KMS-11 (cell line): ENCODE data around the gene MYORG.

ENCODE experiments used
- H2AFZ ChIP-seq: fragments of 200-600 bp; sonication (generic); 2 replicates; pipeline ENCODE4 v1.6.1; 2016; ENCODE audit warnings: antibody characterized with exemption, mixed run types, low read depth
- H3K27ac ChIP-seq: fragments of 200-600 bp; sonication (generic); 2 replicates; pipeline ENCODE4 v1.6.1; 2016; ENCODE audit warnings: mild to moderate bottlenecking, mixed run types
- H3K27me3 ChIP-seq: fragments of 200-600 bp; sonication (generic); 2 replicates; pipeline ENCODE4 v1.6.1; 2017; ENCODE audit warnings: mild to moderate bottlenecking, low read depth, mixed run types, moderate library complexity; ENCODE audit not compliant: insufficient read depth
- H3K36me3 ChIP-seq: fragments of 200-600 bp; sonication (generic); 2 replicates; pipeline ENCODE4 v1.6.1; 2017; ENCODE audit warnings: mild to moderate bottlenecking, mixed run types; ENCODE audit not compliant: insufficient read depth
- H3K4me1 ChIP-seq: fragments of 200-600 bp; sonication (generic); 2 replicates; pipeline ENCODE4 v1.6.1; 2016; ENCODE audit warnings: mild to moderate bottlenecking, low read depth, mixed run types; ENCODE audit not compliant: poor library complexity, severe bottlenecking
- H3K4me2 ChIP-seq: fragments of 200-600 bp; sonication (generic); 2 replicates; pipeline ENCODE4 v1.7.0; 2016; ENCODE audit warnings: mild to moderate bottlenecking, mixed run types
- H3K4me3 ChIP-seq: fragments of 200-600 bp; sonication (generic); IDR thresholded peaks from 2 replicates; pipeline ENCODE4 v1.6.1; 2017; ENCODE audit warnings: low read depth, low read length, mixed read lengths; ENCODE audit not compliant: insufficient read depth
- H3K79me2 ChIP-seq: fragments of 200-600 bp; sonication (generic); 2 replicates; pipeline ENCODE4 v1.6.1; 2016; ENCODE audit warnings: low read depth, mixed run types; ENCODE audit not compliant: insufficient read depth
- H3K9ac ChIP-seq: fragments of 200-600 bp; sonication (generic); 2 replicates; pipeline ENCODE4 v1.6.1; 2016; ENCODE audit warnings: mild to moderate bottlenecking, mixed run types
- H4K20me1 ChIP-seq: fragments of 200-600 bp; sonication (generic); 2 replicates; pipeline ENCODE4 v1.6.1; 2016; ENCODE audit warnings: mild to moderate bottlenecking, mixed run types; ENCODE audit not compliant: insufficient read depth
- TF ChIP-seq, protein P1 (sequence below): fragments of 200-600 bp; sonication (generic); conservative IDR thresholded peaks from 2 replicates; pipeline ENCODE4 v1.6.1; 2017; ENCODE audit warnings: low read depth, mild to moderate bottlenecking, antibody characterized with exemption, low read length, moderate library complexity, mixed read lengths

MYORG gene

DNA sequence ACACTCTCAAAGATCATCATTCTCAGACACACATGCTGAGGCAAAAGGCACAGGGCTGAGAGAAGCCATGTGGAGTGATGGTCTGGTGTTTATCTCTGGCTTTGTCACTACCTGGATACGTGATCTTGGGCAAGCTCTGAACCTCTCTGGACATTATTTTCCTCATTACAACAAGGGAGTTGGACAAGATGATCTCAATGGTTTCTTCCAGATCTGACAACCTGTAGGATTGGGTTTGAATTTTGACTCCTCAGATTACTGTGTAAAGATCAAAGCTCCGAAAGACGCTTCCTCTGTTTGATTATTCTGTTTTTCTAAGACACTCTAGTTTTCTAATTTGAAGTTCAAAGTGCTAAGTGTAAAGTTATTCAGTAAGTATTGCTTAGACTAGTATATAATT, 27.4 kb downstream of the MYORG start:
- Histone ChIP-seq H3K4me1 (peaks cover 13% of the 10 kb centered on the region), H3K4me2 (no peak overlapping the region), H3K4me3 (no peak overlapping the region), H3K27ac (no peak overlapping the region), H3K27me3 (no peaks in the 10 kb centered on the region), H3K9ac (no peak overlapping the region), H3K36me3 (no peaks in the 10 kb centered on the region), H3K79me2 (no peaks in the 10 kb centered on the region), H2AFZ (no peak overlapping the region), H4K20me1 (no peaks in the 10 kb centered on the region)
- TF ChIP-seq, protein P1, sequence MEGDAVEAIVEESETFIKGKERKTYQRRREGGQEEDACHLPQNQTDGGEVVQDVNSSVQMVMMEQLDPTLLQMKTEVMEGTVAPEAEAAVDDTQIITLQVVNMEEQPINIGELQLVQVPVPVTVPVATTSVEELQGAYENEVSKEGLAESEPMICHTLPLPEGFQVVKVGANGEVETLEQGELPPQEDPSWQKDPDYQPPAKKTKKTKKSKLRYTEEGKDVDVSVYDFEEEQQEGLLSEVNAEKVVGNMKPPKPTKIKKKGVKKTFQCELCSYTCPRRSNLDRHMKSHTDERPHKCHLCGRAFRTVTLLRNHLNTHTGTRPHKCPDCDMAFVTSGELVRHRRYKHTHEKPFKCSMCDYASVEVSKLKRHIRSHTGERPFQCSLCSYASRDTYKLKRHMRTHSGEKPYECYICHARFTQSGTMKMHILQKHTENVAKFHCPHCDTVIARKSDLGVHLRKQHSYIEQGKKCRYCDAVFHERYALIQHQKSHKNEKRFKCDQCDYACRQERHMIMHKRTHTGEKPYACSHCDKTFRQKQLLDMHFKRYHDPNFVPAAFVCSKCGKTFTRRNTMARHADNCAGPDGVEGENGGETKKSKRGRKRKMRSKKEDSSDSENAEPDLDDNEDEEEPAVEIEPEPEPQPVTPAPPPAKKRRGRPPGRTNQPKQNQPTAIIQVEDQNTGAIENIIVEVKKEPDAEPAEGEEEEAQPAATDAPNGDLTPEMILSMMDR = no peak

DNA sequence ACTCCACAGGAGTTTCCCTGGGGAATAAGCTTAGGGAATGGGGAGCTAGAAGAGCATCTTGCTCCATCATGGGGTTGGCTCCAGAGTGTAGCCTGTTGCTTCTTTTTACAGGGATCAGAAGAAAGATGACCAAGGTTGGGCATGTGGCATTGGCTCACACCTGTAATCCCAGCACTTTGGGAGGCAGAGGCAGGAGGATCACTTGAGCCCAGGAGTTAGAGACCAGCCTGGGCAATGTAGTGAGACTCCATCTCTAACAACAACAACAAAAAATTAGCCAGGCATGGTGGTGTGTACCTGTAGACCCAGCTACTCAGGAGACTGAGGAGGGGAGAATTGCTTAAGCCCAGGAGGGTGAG, 28.9 kb downstream of the MYORG start:
- Histone ChIP-seq H3K4me1 (peaks cover 13% of the 10 kb centered on the region), H3K27me3 (no peaks in the 10 kb centered on the region), H2AFZ (no peak overlapping the region), H3K27ac (no peak overlapping the region), H3K79me2 (no peaks in the 10 kb centered on the region), H4K20me1 (no peaks in the 10 kb centered on the region), H3K9ac (no peak overlapping the region), H3K36me3 (no peaks in the 10 kb centered on the region), H3K4me3 (no peak overlapping the region), H3K4me2 (no peak overlapping the region)
- TF ChIP-seq, protein P1 = no peak

DNA sequence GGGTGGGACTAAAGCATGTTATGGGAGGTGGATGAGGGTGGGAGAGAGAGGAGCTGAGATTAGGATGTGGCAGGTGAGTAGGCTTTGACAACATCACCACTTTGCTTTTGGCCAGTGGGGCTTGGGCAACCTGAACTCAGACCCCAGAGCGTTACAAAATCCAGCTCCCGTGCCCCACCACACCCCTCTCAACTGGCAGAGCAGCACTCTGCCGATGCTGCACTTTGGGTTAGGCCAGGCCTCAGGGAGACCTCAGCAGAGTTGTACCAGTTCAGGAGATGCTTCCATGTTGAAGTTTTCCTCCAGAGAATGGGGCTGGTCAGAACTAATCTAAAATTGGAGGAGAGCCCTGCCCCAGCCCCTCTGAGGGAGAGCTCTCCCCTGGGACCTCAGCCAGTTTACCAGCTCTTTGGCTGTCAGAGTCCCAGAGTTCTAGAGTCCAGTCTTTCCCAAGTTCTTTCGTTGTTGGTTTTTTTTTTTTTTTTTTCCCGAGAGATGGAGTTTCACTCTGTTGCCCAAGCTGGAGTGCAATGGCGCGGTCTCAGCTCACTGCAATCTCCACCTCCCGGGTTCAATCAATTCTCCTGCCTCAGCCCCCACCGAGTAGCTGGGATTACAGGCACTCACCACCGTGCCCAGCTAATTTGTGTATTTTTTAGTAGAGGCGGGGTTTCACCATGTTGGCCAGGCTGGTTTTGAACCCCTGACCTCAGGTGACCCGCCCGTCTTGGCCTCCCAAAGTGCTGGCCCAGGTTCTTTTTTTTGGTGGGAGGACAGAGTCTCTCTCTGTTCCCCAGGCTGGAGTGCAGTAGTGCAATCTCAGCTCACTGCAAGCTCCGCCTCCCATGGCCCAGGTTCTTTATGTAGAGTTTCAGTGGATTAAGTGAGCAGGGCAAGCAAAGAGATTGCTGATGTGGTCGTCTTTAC, 29.6 kb downstream of the MYORG start:
- TF ChIP-seq, protein P1 = no peak
- peaks cover 13% of the 10 kb centered on the region for H3K4me1 ChIP-seq
- H3K9ac ChIP-seq = no peak overlapping the region
- H2AFZ ChIP-seq = no peak overlapping the region
- H3K4me3 ChIP-seq = no peak overlapping the region
- no peak overlapping the region for H3K4me2 ChIP-seq
- H4K20me1 ChIP-seq = no peaks in the 10 kb centered on the region
- H3K27ac ChIP-seq = no peak overlapping the region
- no peaks in the 10 kb centered on the region for H3K27me3 ChIP-seq
- no peaks in the 10 kb centered on the region for H3K79me2 ChIP-seq
- H3K36me3 ChIP-seq = no peaks in the 10 kb centered on the region

DNA sequence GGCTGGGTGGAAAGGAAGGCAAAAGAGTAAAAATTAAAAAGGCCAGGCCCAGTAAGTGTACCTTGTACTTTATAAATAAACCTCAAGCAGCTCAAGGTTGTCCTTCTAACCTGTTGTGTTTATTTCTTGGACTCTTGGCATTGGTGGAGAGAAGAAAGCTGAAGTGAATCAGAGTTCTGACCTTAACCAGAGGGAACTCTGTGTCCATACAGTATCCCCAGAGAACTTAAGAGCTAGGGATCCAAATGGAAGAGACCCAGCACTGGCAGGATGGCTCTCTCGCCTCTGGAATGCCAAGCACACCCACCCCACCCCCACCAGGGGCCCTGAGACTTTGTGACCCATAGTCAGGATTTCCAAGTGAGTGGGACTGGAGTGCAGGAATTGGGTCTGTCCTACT, 33.1 kb downstream of the MYORG start:
- H3K36me3 ChIP-seq = no peaks in the 10 kb centered on the region
- peaks cover 13% of the 10 kb centered on the region for H3K4me1 ChIP-seq
- no peak overlapping the region for H3K4me3 ChIP-seq
- no peak overlapping the region for H3K27ac ChIP-seq
- H4K20me1 ChIP-seq = no peaks in the 10 kb centered on the region
- no peaks in the 10 kb centered on the region for H3K27me3 ChIP-seq
- H2AFZ ChIP-seq = no peak overlapping the region
- H3K9ac ChIP-seq = no peak overlapping the region
- TF ChIP-seq, protein P1 = no peak
- no peaks in the 10 kb centered on the region for H3K79me2 ChIP-seq
- H3K4me2 ChIP-seq = no peak overlapping the region
